IgD-negative memory B cell (primary cell): ENCODE measurements around the gene OSBPL1A. TPM values are rescaled to one million over a fixed set of nuclear protein-coding genes. Genes with fewer than 3 reads are reported as not detected.

ENCODE experiments used
- H3K27ac Mint-ChIP-seq, 3 donors: one replicate each; pipeline ENCODE4 v1.8.0; 2020 to 2022; ENCODE audit warnings: mild to moderate bottlenecking in 3 of 3, mixed read lengths in 3 of 3, moderate library complexity in 1 of 3
- H3K27me3 Mint-ChIP-seq: one replicate; pipeline ENCODE4 v1.8.0; 2021; ENCODE audit warnings: mixed read lengths
- H3K36me3 Mint-ChIP-seq: one replicate; pipeline ENCODE4 v1.8.0; 2020; ENCODE audit warnings: mild to moderate bottlenecking, mixed read lengths
- H3K4me1 Mint-ChIP-seq, 3 donors: one replicate each; pipeline ENCODE4 v1.8.0; 2020 to 2022; ENCODE audit warnings: mixed read lengths in 3 of 3, mild to moderate bottlenecking in 1 of 3
- H3K4me3 Mint-ChIP-seq, 4 donors: one replicate each; pipeline ENCODE4 v1.8.0; 2020 to 2022; ENCODE audit warnings: mild to moderate bottlenecking in 4 of 4, mixed read lengths in 4 of 4, moderate library complexity in 3 of 4
- H3K9me3 Mint-ChIP-seq, 3 donors: one replicate each; pipeline ENCODE4 v1.8.0; 2020 to 2021; ENCODE audit warnings: mixed read lengths in 3 of 3, mild to moderate bottlenecking in 1 of 3
- polyA plus RNA-seq: library from polyadenylated mRNA; unstranded; fragments of 300-500 nt; fragmentation: Illumina TruSeq; gene quantifications from one replicate; pipeline ENCODE4 v1.2.3, GENCODE V29; 2021

Gene OSBPL1A
- polyA plus RNA-seq, 1 donor from 2014 or later: 0.84 TPM

DNA sequence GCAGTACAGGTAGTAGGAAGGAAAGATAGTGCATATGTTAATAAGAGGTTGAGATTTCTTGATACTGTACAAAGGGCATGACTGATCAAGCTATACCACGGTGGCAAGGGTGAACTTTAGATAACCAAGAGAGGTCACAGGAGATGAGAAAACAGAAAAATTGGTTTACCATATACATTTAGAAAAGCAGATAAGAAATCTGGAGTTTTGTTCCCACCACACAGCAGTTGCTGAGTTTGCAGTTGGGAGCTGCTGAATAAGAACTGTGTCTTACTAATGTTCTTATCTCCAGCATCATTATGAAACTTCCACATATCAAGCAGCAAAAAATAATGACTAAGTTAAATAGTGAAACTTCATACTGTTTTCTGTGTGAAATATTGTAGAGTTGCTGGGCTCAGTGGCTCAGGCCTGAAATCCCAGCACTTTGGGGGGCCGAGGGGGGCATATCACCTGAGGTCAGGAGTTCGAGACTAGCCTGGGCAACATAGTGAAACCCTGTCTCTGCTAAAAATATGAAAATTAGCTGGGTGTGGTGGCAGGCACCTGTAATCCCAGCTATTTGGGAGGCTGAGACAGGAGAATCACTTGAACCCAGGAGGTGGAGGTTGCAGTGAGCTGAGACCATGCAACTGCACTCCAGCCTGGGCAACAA lies 16.9 kb upstream of the OSBPL1A start:
- H3K36me3 Mint-ChIP-seq: no peaks in the 10 kb centered on the region

DNA sequence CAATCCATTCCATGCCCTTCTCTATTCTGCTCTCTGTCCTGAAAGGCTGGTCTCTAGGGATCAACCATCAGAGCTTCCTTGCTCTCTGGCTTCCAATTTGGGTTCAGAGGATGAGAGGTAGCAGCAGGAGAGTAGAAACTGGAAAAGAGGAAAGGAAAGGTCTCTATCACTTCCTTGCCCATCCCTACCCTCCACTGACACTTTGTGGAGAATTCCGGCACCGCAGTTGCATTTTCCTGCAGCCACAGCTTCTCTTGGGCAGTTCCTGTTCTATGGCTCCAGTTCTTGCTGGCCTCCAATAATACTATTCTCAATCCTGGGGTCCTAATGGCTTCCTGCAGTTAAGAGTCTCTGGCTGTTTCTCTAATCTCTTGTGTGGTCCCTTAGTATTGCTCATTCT lies 15.5 kb upstream of the OSBPL1A start:
- Mint-ChIP-seq H3K27me3 (peaks cover 22% of the 10 kb centered on the region), H3K36me3 (no peaks in the 10 kb centered on the region), H3K4me1 (peaks cover 0 to 1% (median 0%) of the 10 kb centered on the region in 3 donors)

More for the DNA sequence above, 16.9 kb upstream of the OSBPL1A start:
- no peak overlapping the region for H3K27ac Mint-ChIP-seq
- no peak overlapping the region for H3K4me3 Mint-ChIP-seq
- H3K27me3 Mint-ChIP-seq: peaks cover 33% of the 10 kb centered on the region
- H3K4me1 Mint-ChIP-seq: peaks cover 0 to 1% (median 0%) of the 10 kb centered on the region in 3 donors
- H3K9me3 Mint-ChIP-seq: peaks cover 0 to 2% (median 2%) of the 10 kb centered on the region in 3 donors

DNA sequence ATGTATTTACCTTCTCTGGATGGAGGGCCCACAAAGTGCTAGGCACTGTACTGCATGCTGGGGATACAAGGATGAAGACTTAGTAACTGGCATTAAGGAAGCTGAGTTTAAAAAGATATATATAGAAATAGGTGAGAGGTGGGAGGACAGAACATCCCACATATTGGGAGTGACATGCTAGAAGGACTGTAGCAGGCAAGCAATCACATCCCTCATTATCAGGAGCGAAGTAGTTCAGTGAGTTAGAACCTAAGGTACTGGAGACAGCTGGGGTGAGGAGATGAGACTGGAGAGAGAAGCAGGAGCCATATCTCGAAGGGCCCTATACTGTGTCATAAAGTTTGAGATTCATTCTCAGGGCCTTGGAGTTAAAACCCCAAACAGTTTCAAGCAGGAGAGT lies 10.9 kb upstream of the OSBPL1A start:
- H3K4me3 Mint-ChIP-seq: no peak overlapping the region
- peaks cover 41% of the 10 kb centered on the region for H3K27me3 Mint-ChIP-seq
- peaks cover 4 to 14% (median 6%) of the 10 kb centered on the region in 3 donors for H3K9me3 Mint-ChIP-seq
- H3K27ac Mint-ChIP-seq: no peak overlapping the region
- H3K4me1 Mint-ChIP-seq: no peaks in the 10 kb centered on the region
- no peaks in the 10 kb centered on the region for H3K36me3 Mint-ChIP-seq

More for the DNA sequence above, 15.5 kb upstream of the OSBPL1A start:
- Mint-ChIP-seq H3K4me3 (no peak overlapping the region), H3K27ac (no peak overlapping the region), H3K9me3 (peaks cover 0 to 3% (median 2%) of the 10 kb centered on the region in 3 donors)

DNA sequence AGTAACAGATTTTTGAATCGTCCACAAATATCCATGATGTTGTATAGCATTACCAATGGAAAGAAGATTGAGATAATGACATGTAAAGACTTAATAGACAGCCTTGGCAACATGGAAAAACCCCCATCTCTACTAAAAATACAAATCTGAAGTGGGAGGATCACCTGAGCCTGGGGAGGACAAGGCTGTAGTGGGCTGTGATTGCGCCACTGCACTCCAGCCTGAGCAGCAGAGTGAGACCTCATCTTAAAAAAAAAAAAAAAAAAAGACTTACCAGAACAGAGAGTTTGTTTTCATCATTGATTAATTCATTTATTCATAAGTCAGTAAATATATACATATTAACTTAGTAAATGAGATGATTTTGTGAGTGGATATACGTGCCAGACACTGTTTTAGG lies 7.0 kb upstream of the OSBPL1A start:
- Mint-ChIP-seq H3K27me3 (peaks cover 42% of the 10 kb centered on the region), H3K36me3 (no peaks in the 10 kb centered on the region), H3K4me1 (peaks cover 0 to 1% (median 0%) of the 10 kb centered on the region in 3 donors), H3K27ac (no peak overlapping the region), H3K9me3 (peaks cover 4 to 13% (median 6%) of the 10 kb centered on the region in 3 donors), H3K4me3 (no peak overlapping the region)

DNA sequence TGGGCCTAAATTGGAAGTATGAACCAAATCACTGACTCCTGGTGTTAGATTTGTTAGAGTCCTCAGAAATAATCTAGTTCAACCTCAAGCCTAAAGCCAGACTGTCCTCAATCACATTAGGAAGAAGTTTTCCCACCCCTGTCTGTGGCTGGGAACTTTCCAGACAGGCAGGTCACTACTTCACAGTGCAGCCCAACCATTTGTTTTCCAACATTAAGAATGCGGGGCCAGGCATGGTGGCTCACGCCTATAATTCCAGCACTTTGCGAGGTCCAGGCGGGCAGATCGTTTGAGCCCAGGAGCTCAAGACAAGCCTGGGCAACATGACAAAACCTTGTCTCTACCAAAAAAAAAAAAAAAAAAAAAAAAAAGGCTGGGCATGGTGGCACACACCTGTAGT lies 5.5 kb upstream of the OSBPL1A start:
- no peak overlapping the region for H3K27ac Mint-ChIP-seq
- no peaks in the 10 kb centered on the region for H3K36me3 Mint-ChIP-seq
- H3K27me3 Mint-ChIP-seq: peaks cover 54% of the 10 kb centered on the region
- H3K4me1 Mint-ChIP-seq: peaks cover 0 to 8% (median 2%) of the 10 kb centered on the region in 3 donors
- peaks cover 4 to 12% (median 6%) of the 10 kb centered on the region in 3 donors for H3K9me3 Mint-ChIP-seq
- H3K4me3 Mint-ChIP-seq: no peak overlapping the region

DNA sequence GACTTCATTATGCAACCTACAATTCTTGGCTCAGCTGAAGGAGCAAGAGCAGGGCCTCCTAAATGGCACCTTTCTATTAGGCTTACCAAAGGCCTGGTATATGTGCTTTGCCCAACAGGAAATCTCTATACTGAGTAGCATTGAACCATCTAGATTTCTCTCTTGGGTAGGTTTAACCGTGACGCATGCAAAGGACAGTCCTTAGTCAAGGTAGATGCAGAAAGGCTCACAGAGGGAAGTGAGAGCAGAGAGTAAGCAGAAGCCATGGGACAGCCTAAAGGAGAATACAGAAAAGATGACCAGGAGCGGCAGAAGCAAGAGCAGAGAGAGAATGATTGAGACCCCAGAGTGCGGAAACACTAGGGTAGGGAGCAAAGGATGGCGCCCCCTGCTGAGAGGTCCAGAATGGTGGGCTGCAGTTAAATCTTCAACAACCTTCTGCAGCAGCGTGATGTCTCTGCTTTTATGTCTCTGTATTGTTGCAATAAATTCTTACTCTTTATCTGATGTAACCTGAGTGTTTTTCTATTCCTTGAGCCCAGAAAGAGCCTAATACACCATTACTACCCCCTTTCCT lies 4.7 kb upstream of the OSBPL1A start:
- Mint-ChIP-seq H3K4me3 (no peak overlapping the region), H3K36me3 (no peaks in the 10 kb centered on the region), H3K9me3 (peaks cover 4 to 11% (median 6%) of the 10 kb centered on the region in 3 donors), H3K27ac (no peak overlapping the region), H3K27me3 (peaks cover 52% of the 10 kb centered on the region), H3K4me1 (peaks cover 0 to 10% (median 5%) of the 10 kb centered on the region in 3 donors)

DNA sequence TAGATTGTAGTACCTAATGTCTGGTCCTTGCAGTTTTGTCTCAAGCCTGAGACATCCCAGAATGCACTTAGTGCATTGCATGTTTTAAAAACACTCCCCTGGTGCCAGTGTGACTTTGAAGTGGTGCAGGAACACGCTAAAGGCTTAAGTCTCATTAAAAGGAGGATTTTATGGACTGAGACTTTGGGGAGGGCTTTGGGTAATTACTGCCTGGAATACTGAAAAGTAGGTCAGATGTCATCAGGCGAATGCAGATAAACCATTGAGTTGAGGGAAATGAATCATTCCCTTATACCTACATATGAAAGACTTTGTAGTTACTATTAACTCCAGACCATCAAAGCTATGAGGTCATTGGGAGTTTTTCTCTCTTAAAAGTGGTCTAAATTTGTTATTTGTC lies 3.0 kb upstream of the OSBPL1A start:
- H3K4me3 Mint-ChIP-seq: peak overlapping the region in 1 of 4 donors; percentile 40
- H3K4me1 Mint-ChIP-seq: peaks cover 0 to 15% (median 9%) of the 10 kb centered on the region in 3 donors
- H3K27ac Mint-ChIP-seq: peak overlapping the region in 1 of 3 donors; percentile 18
- peaks cover 43% of the 10 kb centered on the region for H3K27me3 Mint-ChIP-seq
- H3K36me3 Mint-ChIP-seq: no peaks in the 10 kb centered on the region
- peaks cover 0 to 7% (median 5%) of the 10 kb centered on the region in 3 donors for H3K9me3 Mint-ChIP-seq

DNA sequence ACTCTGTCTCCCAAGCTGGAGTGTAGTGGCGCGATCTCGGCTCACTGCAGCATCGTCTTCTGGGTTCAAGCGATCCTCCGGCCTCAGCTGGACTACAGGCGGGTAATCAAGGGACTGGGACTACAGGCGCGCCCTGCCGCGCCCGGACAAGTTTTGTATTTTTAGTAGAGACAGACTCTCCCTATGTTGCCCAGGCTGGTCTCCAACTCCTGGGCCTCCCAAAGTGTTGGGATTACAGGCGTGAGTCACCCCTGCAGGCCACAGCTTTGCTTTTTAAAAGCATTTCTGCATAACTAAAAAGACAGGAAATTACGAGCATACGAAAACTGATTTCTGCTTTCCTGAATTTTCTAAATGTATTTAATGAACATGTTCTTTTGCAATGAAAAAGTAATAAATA lies 916 bp upstream of the OSBPL1A start:
- H3K27me3 Mint-ChIP-seq: peaks cover 34% of the 10 kb centered on the region
- no peaks in the 10 kb centered on the region for H3K36me3 Mint-ChIP-seq
- H3K27ac Mint-ChIP-seq: peak overlapping the region in 1 of 3 donors; percentile 14
- H3K9me3 Mint-ChIP-seq: peaks cover 0 to 4% (median 0%) of the 10 kb centered on the region in 3 donors
- peaks cover 0 to 19% (median 9%) of the 10 kb centered on the region in 3 donors for H3K4me1 Mint-ChIP-seq
- H3K4me3 Mint-ChIP-seq: peak overlapping the region in 3 of 4 donors; percentile 34 to 90 (median 82)

DNA sequence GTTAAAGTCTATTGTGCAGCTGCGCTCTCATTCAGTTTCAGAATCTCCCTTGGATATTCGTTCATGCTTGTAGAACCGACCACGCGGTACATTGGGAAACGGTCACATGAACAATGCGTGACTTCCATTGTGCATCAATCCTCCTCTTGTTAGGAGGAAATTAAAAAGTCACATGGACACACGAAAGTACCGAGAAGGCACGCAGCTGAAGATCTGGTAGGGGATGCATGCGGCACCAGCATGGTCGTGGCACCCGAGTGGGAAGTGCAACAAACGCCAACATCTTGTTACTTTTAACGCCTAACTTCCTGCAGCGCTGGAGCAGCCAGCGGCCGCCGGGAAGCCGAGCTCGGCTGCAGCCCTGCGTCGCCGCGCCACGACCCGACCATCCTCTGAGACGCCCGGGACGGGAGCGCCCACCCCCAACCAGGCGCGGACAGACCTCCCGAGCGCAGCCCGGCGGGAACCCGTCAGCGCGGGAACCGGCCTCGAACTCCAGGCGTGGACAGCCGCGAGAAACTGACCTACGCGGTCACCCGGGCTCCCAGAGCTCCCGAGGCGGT lies 412 bp downstream of the OSBPL1A start:
- Mint-ChIP-seq H3K4me1 (peaks cover 0 to 19% (median 9%) of the 10 kb centered on the region in 3 donors), H3K4me3 (peak overlapping the region; percentile 3 to 91 (median 82)), H3K36me3 (no peaks in the 10 kb centered on the region), H3K27ac (no peak overlapping the region), H3K9me3 (peaks cover 0 to 4% (median 0%) of the 10 kb centered on the region in 3 donors), H3K27me3 (peaks cover 28% of the 10 kb centered on the region)

DNA sequence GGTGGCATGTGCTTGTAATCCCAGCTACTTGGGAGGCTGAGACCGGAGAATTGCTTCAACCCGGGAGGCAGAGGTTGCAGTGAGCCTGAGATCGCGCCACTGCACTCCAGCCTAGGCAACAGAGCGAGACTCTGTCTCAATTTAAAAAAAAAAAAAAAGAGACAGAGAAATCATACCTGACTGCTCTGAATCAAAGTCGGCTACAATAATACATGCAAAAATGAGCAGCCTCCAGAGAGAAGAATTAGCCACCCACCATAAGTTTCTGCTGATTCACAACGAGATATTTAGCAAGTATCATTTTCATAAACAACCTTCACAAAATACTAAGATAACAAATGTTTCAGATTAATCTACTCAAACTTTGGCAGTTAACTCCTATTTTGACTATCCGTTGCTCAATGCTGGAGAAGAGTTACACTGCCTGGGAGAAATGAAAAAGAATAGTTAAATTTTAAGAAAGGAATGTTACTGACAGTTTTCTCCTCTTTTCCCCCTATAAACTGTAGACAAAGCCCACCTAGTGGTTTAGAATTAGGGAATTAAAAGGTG lies 1.5 kb downstream of the OSBPL1A start:
- no peak overlapping the region for H3K4me3 Mint-ChIP-seq

DNA sequence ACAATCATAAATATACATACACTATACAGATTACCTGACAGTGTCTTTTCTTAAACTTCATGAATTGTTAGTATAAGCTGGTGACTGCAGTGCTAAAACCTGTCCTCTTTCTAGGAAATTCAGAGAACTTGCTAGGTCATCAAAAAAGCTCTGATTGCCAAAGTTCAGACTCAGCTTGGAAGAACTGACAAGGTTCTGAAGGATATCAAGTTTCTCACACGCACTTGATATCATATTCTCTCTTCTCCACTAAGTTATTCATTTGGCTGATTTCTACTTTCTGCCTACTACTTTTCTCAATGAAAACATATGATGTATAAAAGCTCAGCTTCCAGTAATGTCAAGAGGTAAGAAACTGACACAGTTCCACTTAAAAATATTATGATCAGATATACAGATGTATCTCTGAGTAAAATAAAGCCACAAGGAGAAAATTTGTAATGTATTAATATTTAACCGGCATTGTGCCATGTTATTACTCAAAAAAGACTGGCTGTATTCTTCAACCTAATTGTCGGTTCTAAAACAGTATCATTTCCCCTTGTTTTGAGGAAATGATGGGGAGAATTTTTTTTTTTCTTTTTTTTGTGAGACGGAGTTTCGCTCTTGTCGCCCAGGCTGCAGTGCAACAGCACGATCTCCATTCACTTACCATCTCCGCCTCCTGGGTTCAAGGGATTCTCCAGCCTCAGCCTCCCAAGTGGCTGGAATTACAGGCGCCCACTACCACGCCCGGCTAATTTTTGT lies 2.4 kb downstream of the OSBPL1A start:
- H3K36me3 Mint-ChIP-seq: no peaks in the 10 kb centered on the region
- H3K9me3 Mint-ChIP-seq: peaks cover 0 to 4% (median 0%) of the 10 kb centered on the region in 3 donors
- H3K27ac Mint-ChIP-seq: peak overlapping the region in 2 of 3 donors; percentile 31 to 35
- H3K27me3 Mint-ChIP-seq: peaks cover 28% of the 10 kb centered on the region
- peak overlapping the region in 2 of 4 donors; percentile 10 to 31 for H3K4me3 Mint-ChIP-seq
- peaks cover 0 to 19% (median 9%) of the 10 kb centered on the region in 3 donors for H3K4me1 Mint-ChIP-seq

More for the DNA sequence above, 1.5 kb downstream of the OSBPL1A start:
- peaks cover 0 to 4% (median 0%) of the 10 kb centered on the region in 3 donors for H3K9me3 Mint-ChIP-seq
- H3K4me1 Mint-ChIP-seq: peaks cover 0 to 19% (median 9%) of the 10 kb centered on the region in 3 donors
- H3K27ac Mint-ChIP-seq: no peak overlapping the region
- peaks cover 29% of the 10 kb centered on the region for H3K27me3 Mint-ChIP-seq
- no peaks in the 10 kb centered on the region for H3K36me3 Mint-ChIP-seq

DNA sequence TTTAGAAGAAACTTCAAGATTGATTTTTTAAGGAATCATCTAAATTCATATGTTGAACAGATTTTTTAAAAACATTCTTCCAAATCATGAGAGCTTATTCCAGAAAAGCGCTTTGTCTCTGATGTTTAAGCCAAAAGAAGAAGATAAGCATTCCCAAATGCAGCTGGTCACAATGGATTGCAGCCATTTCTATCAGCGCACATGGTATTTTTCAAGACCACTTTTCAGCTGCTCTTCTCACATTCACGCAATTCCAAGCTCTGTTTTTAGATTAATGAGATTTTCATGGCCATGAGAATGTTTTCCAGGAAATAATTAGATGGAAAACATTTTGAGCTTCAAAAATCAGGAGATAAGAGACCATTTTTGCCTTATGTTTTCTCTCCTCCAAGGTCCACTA lies 8.7 kb downstream of the OSBPL1A start:
- H3K9me3 Mint-ChIP-seq: peaks cover 0 to 2% (median 0%) of the 10 kb centered on the region in 3 donors
- no peak overlapping the region for H3K4me3 Mint-ChIP-seq
- H3K4me1 Mint-ChIP-seq: no peaks in the 10 kb centered on the region
- no peaks in the 10 kb centered on the region for H3K36me3 Mint-ChIP-seq
- H3K27ac Mint-ChIP-seq: no peak overlapping the region
- H3K27me3 Mint-ChIP-seq: peaks cover 16% of the 10 kb centered on the region

DNA sequence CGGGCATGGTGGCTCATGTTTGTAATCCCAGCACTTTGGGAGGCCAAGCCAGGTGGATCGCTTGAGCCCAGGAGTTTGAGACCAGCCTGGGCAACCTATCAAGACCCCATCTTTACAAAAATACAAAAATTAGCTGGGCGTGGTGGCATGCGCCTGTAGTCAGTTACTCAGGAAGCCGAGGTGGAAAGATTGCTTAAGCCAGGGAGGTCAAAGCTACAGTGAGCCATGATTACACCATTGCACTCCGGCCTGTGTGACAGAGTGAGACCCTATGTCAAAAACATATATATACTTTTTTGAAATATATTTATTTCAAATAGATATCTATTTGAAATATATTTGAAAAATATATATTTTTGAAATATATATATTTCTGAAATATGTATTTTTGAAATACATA lies 10.9 kb downstream of the OSBPL1A start:
- Mint-ChIP-seq H3K9me3 (peaks cover 0 to 2% (median 0%) of the 10 kb centered on the region in 3 donors), H3K36me3 (no peaks in the 10 kb centered on the region), H3K4me1 (peaks cover 0 to 1% (median 0%) of the 10 kb centered on the region in 3 donors), H3K4me3 (no peak overlapping the region), H3K27me3 (peaks cover 16% of the 10 kb centered on the region), H3K27ac (no peak overlapping the region)

DNA sequence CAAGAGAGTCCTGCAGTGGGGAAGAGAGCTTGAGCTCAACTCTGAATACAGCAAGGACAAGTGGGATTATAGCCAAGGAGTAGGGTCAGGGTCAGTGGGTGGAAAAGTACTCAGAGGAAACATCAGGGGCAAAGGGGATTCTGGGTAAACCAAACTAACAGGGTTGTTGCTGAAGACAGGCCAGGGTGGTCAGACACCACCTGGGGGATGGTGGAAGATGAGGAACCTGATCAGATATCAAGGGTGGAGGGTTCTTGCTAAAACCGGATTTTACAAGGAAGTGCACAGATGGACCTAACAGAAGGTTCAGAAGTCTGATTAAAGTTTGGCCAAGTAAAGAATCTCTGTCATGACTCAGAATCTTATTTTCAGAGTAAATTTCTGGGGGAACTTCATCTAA lies 16.5 kb downstream of the OSBPL1A start:
- no peaks in the 10 kb centered on the region for H3K9me3 Mint-ChIP-seq
- peaks cover 0 to 1% (median 0%) of the 10 kb centered on the region in 3 donors for H3K4me1 Mint-ChIP-seq
- H3K36me3 Mint-ChIP-seq: no peaks in the 10 kb centered on the region
- peaks cover 1% of the 10 kb centered on the region for H3K27me3 Mint-ChIP-seq
- H3K27ac Mint-ChIP-seq: no peak overlapping the region
- H3K4me3 Mint-ChIP-seq: no peak overlapping the region
